HG02798 (cell line): ENCODE results near the gene SYNDIG1.

ENCODE experiments used
- ATAC-seq: cut with Tn5 transposase; IDR thresholded peaks from one replicate; pipeline ENCODE4 v1.9.1; 2021; ENCODE audit warnings: mild to moderate bottlenecking; ENCODE audit not compliant: unreplicated experiment, poor library complexity

The SYNDIG1 gene

DNA sequence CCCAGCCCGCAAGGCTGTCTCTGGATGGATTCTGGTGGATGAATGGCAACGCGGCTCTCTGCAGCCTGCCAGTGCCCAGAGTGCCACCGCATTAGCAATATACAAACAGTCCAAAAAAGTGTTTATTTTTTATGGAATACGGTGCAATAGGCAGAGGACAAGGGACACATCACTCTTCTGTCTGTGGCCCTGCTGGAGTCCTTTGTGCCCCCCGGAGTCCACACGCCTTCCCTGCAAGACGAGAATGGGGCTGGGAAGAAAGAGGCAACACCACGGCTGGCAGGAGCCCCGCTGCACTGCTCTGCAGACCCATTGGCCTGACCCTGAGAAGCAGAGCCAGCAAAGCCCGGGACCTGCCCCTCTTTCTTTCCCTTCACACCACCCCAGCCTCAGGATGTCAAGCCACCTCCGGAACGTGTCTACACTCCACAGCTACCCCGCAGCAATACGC lies 196.3 kb downstream of the SYNDIG1 start:
- ATAC-seq, result no peak

DNA sequence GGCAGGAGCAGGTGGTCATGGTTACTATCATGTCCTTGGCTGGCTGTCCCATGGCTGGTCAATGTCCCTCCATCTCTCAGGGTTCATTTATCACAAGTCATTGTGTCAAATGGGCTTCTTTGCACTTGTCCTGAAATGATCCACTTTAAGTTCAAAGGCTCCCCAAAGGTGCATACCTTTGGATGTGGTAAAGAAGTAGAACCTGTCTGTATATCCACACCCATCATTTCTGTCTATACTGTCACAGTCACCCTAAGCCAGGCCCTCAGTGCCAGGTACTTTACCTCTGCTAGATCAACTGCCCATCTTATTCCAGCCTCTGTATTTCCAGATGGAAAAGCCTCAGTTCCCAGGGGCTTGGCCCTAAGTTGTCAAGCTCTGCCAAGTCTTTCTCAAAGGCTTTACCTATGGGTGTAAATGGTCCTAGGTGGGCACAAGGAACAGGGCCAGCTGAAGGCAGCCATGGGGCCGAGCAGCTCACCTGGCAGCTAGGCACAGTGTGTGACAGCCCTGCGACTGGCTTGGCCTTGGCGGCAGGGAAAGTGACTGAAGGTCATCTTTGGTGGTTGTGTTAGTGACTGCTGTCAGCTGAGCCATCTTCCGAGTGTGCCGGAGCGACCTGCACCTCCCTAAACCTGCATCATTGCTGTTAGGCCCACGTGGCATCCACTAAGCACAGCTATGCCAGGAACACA lies 198.4 kb downstream of the SYNDIG1 start:
- no peak for ATAC-seq

DNA sequence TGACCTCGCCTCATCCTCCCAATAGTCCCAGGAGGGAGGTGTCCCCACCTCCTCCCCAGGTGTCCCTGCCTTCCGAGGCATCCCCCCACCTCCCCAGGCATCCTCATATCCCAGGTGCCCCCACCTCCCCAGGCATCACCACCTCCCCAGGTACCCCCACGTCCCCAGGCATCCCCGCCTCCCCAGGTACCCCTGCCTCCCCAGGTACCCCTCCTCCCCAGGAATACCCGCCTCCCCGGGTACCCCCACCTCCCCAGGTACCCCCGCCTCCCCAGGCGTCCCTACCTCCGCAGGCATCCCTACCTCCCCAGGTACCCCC lies 198.9 kb downstream of the SYNDIG1 start:
- no peak for ATAC-seq

DNA sequence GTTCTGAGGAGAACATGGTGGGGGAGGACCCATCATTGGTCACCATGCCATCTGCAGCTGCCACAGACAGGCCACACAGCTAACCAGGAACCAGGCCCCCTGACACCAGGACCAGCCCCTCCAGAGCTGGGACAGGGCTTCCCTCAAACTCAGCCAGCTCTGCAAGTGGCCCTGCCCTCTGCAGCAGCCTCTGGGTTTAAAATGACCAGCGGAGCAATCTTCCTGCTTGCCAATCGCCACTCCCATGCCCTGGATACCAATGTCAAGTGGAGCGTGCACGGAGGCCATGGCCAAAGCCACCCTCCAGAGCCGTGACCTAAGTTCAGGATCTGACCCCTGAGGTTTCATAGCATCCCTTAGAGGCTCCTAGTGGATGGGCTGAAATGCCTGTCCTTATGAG lies 199.4 kb downstream of the SYNDIG1 start:
- no peak for ATAC-seq

DNA sequence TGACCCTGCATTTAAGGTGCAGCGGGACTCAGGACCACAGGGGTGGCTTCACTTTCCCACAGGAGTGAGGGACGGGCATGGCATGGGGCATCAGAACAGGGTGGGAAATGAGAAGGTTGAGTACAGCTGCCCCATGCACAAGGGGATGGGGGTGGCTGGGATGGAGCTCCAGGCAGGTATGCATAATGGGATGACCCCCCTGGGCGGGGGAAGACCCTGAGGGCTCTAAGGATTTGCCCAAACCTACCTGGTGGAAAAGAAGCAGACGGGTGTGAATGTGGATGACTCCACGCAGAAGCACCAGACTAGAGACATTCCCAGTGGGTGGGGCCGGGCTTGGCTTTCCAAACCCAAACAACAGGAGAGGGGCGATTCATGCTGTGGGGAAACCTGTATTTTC lies 200.3 kb downstream of the SYNDIG1 start:
- ATAC-seq, result no peak

DNA sequence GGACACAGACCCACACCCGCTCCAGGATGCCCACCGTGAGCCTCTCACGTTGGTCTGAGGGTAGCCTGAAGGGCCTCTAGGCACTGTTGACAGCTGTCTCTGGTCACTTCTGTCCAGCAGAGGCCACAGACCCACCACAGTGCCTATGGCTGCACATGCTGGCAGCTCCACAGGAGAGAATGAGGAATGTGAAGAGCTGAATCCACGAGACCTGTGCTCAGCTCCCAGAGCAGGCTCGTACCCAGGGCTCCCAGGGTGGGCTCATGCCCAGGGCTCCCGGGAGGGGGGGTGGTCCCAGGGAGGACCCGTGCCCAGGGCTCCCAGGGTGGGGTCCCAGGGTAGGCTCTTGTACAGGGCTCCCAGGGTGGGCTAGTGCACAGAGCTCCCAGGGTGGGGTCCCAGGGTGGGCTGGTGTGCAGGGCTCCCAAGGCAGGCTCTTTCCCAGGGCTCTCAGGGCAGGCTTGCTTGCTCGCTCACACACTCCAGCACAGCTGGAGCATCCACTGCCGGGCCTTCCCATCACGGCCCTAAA lies 201.0 kb downstream of the SYNDIG1 start:
- ATAC-seq, result no peak

DNA sequence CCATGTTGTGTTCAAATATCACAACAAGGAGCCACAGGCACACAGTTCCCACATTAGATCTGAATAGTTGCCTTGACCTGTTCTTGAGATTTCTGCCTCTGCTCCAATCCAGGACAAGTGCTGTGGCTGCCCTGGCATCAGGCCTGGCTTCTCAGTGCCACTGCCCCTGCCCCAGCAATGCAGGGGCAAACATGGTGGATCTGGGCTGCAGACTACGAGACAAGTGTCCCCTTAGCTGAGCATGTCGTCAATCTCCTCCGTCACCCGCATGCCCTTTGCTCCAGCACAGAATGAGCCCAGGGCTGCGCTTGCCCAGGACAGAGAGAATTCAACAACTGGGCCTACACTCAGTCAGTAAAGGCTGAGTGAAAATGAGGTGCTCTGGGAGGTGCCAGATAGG lies 201.6 kb downstream of the SYNDIG1 start:
- no peak for ATAC-seq

DNA sequence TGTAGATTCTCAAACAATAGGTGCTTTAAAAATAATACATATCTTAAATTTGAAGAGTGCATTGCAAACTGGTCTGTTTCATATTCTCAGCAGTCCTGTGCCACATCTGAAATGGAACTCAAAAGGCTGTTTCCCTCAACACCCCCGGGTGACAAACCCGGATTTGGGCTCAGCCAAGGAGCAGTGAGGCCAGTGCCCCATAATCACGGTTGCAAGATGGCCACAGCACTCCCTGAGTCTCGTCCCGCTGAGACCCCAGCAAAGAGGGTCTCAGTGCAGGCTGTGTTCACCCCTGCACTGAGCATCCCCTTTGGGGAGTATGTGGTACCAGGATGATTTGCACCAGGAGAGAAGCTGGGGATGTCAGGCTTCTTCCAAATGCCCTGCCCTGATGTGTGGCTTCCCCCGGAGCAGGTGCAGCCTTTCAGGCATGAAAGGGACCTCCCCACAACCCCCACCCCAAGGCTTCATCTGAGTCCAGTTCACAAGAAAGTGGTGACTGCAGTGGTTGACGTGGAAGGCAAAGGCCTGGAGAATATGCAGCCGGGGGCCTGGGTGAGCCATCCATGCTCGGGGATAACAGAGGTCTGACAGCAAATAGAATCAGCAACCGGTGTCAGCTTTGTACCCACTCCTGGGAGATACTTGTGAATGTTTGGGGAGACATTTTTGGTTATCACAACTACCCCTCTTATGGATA lies 202.9 kb downstream of the SYNDIG1 start:
- ATAC-seq, result no peak

DNA sequence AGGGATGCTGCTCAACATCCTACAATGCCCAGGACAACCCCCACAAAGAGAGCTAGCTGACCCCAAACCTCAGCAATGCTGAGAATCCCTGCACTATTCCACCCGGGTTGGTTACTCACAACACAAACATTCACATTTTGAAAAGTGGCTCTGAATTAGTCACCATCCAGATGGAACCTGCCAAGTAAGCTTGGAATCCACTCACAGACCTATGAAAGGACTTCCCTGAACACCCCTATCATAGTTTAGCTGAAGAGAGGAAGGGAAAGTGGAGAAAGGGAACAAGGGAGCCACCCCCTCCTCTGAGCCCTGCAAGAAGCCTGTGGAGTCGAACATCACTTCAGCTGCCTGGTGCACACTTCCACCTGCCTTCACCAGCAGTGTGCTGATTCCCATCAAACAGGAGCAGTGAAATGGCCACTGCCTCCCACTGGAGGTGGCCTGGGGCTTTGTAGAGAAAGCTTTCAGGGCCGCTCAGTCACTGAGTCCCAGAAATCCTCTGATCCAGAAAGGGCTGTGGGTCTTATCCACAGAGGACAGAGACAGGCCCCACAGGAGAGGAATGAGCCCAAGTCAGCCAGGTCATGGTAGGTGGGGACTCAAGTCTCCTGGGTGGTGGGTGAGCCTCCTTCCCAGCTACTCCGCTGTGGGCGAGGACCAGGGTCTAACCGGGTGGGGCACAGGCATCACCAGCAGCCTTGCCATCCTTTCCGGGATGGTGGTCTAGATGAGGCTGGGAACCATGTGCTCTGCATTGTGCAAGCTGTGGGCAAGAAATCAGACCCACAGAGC lies 203.7 kb downstream of the SYNDIG1 start:
- no peak for ATAC-seq

DNA sequence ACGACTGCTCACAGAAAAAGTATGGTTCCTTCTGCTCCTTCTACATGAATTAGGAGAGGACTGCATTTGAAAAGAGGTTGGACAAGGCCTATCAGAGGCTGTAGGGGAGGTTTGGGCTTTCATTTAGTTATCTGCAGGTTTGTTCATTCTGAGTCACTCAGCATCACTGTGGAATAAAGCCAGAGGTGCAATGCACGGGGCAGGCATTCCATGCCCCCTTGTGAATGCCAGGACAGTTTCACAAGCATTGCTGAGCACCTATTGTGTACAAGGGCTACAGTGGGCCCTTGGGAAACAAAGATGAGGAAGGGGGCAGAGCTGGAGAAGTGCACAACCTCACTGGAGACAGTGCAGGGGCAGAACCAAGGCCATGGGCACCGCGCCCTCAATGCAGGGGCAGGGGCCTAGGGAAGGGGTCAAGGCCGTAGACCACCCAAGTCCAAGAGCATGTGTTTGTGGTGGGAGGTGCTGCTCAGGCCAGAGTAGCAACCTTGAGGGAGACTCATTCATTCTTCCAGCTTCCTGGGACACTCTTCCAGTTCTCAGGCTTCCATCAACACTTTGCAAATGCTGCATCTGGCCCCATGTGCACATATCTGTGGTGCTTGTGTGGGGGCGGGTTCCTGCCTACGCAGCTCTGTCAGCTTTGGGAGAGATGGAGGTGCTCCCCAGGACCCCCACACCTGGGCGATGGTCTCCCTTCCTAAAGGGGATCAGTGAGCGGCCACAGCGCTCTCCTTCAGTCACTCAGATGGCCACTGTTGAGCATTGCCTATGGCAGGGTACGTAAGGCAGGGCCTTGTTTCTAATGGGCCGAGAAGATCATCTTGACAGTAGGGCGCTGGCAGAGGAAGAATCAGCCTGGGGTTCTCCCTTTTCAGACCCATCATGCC lies 204.5 kb downstream of the SYNDIG1 start:
- no peak for ATAC-seq

DNA sequence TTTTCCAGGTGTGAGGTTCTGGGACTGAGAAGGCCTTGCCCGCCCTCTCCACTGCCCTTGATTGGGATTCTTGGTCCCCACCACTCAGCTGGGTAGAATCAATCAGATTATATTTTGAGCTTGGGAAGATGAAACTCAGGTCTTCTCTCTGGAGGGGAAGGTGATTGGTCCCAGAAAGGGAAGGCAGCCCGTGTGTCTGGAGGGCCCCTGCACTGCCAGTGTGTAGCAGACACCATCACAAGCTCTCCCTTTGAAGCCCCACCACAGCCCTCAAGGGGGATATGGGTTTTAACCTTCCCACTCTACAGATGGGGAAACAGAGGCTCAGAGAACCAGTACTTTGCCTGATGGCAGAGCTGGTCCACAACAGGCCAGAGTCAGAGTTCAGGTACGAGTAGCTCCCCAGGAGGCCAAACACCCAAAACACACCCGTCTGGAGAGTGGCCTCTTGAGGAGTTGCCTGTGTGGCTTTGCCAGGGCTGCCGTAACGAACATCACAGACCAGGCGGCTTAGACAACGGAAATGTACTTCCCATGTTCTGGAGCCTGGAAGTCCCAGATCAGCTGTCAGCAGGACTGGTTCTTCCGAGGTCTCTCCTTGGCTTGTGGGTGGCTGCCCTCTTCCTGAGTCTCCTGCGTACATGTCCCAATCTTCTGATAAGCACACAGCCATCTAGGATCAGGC lies 205.6 kb downstream of the SYNDIG1 start:
- ATAC-seq, result no peak

DNA sequence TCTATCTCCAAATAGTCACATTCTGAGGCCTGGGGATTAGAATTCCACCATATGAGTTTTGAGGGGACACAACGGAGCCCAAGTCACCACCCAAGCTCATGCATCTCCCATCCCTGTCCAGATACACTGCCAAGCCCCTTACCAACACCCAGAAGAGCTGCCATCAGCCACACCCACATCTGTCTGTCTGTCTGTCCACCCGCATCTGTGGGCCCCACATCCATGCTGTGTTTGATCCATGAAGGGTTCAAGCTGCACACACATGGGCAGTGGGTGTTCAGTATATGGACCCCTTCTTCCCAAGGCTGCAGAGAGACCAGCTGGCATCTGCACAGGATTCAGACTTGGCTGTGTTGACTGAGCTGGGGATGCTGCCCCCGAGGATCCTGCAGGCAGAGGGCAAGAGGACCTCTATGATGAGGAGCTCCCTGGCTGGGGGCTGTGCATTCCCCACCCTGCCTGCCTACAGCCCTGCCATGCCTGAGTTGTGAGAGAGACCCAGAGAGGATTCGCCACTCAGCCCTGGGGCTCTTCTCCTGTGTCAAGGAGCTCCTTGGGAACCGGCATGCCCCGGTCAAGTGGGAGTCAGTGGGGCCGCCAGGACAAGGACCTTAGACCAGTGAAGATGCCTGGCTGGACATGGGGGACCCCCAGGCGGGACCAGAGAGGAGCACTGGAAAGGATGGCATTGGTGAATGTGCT lies 206.4 kb downstream of the SYNDIG1 start:
- ATAC-seq, result no peak

DNA sequence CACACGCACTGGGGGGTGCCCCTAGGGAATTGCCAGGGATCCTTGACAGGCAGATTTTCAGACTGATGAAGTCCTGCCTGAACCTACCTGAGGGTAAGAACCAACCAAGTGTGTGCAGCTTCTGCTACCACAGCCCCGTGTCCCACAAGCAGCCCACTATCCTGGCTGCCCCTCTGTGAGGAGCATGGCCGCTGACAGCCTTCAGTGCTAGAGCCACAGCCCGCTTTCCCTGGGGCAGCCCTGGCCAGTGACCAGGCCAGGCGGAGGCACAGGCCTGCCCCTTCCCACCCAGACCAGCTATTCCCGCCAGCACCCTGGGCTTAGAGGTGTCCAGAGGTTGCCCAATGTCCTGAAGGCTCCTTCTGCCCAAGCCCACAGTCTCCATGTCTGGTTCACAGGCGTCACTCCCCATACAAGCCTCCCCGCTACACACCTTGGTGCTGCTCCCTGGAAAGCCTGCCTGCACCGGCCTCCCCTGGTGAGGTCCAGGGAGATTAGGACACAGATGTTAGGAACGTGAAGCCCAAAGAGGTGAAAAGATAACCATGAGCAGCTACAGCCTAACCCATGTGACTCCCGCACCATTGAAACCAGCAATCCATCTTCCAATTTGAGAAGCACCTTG lies 207.0 kb downstream of the SYNDIG1 start:
- ATAC-seq, result no peak

DNA sequence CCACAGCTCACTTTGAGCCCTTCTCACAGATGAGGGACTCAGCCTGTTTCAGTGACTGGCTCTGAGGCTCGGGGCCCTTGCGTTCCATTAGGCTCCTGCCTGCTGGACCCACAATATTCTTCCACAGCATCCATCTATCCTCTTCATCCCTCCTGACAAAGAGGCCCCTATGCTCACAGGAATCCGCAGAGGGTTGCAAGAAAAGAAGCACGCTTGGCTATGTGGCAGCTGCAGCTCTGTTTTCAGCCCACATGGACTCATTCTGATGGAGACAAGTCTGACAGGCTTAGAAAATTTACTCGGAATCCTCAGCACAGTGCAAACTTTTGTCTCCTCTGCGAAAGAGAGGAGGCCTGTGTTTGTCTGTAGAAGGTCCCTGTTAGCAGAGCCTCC lies 207.5 kb downstream of the SYNDIG1 start:
- no peak for ATAC-seq

DNA sequence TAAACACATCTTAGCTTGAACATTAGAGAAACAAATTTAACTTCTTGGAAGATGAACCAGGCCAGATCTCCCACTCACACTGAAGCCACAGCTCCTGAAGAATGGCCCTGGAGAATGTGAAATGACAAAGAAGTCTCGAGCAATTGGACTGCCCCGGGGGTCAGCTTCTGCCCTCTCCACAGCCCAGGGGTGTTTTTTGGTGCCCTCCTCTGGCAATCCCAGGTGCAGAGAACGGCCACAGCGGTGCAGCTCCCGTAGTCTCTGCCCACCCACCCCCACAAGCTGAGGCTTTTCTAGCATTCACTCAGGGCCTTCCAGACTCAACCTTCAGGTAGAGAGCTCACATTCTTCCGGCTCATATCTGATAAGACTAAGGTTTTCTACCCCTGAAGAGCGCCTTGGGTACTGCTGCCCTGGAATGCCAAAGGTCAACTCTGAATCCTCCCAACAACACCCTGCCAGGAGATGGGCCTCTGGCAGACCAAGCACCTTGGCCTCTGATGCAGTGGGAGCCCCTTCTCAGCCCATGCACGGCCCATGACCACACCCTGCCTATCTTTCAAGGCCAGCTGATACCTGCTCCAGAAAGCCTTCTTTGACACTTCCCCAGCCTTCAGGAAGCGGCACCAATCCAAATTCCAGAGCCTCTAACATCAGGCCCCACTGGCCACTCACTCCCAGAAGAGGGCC lies 208.3 kb downstream of the SYNDIG1 start:
- no peak for ATAC-seq

DNA sequence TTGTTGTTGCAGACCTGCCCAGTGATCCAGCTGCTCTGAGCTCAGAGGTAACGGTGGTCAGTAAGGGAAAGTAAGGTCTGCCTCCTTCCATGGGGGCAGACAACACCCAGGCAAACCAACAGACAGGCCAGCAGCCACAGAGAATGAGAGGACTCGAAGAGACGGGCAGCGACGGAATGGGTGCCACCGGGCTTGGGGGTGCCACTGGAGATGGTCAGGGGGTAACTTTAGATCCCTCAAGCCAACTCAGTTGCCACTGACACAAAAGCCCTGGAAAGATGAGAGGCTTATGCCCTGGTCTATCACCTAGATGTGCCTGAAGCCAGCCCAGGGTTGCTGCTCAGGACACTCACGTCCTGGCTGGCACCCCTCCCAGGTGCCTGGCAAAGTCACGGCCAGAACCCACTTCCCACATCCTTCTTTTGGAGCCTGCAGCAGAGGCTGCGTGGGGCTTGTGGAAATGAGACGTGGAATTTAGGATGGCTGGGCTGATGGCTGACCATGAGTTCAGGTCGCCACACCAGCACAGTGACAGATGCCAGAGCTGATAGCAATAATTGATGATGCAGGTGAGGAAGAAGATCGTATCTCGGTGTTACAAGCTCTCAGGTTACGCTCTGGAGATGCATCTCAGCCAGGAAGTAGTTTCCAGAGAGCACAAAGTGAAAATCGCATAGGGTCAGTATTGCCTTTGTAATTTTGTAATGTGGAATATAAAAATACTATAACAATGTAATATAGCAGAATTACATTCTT lies 209.1 kb downstream of the SYNDIG1 start:
- ATAC-seq, result no peak

DNA sequence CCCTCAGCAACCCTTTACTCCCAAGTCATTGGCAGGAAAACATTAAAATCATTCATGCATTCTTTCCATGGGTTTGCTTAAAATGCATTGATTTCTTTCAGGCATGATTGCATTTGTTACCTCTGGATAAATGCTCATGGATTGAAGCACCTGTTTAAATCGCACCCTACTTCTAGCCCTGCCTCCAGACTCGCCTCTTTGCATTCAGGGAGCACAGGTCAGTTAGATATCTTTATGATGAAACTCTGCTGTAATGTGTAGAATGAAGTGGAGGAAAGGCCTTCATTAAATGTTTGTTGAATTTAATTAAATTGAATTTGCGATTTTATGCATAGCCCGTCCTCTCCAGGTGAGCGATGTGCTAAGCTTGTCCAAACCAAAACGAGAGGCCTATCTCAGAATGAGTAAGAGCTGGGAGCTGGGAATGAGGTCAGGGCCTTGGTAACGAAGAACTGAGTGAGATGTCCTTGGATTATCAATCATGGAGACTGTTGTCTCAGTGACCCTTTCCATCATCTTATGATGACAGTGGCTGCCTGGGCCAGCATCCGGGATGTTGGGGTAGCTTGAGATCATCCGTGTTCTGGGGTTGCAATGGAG lies 210.1 kb downstream of the SYNDIG1 start:
- ATAC-seq, result no peak
